HUES48 (cell line): ENCODE data around the gene BRK1.
"Not testable (repeated sequence)": the region's sequence is repeated elsewhere in the genome, so short reads cannot be mapped to it uniquely, and the experiment has no call there.

Source experiments
- H3K27ac ChIP-seq: one replicate; pipeline ENCODE4 v1.7.0; 2013; ENCODE audit warnings: low read depth, low read length, inconsistent platforms
- H3K27me3 ChIP-seq: 2 replicates; pipeline ENCODE4 v1.6.1; 2013; ENCODE audit warnings: mild to moderate bottlenecking, low read length; ENCODE audit not compliant: control insufficient read depth, insufficient read depth
- H3K36me3 ChIP-seq: 2 replicates; pipeline ENCODE4 v1.6.1; 2013; ENCODE audit warnings: low read length; ENCODE audit not compliant: control insufficient read depth, insufficient read depth
- H3K4me1 ChIP-seq: 2 replicates; pipeline ENCODE4 v1.6.1; 2013; ENCODE audit warnings: mild to moderate bottlenecking, low read length; ENCODE audit not compliant: control insufficient read depth, insufficient read depth
- H3K4me3 ChIP-seq: 2 replicates; pipeline ENCODE4 v1.5.1; 2013; ENCODE audit warnings: mild to moderate bottlenecking, low read depth, low read length
- H3K9ac ChIP-seq: 2 replicates; pipeline ENCODE4 v1.6.1; 2013; ENCODE audit warnings: mild to moderate bottlenecking, low read depth, low read length, moderate library complexity
- H3K9me3 ChIP-seq: 2 replicates; pipeline ENCODE4 v1.6.1; 2013; ENCODE audit warnings: low read length; ENCODE audit not compliant: control insufficient read depth, insufficient read depth

Gene BRK1

DNA sequence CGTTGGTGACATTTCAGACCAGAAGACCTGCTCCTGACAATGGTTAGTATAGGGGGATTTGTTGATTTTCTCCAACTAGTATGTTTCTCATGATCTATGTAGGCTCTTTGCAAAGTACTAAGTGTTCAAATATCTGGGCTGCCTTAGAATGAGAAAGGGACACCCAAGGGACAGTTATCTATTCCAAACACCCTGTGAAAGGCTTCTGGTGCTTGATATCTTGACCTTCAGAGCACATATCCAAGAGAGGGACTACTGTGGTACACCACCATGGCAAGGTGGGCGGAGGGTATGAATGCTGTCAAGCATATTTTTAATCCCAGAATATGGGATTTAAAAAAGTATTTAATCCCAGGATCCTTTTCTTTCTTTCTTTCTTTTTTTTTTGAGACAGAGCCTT is 8.6 kb upstream of the BRK1 start:
- H3K9ac ChIP-seq: no peak overlapping the region
- H3K27me3 ChIP-seq: no peaks in the 10 kb centered on the region
- H3K4me1 ChIP-seq: no peaks in the 10 kb centered on the region

GRCh38 chr3:10108091-10108490 is 7.4 kb upstream of the BRK1 start, which contains the start of gene FANCD2OS:
FANCD2OS (minus strand) TSS chr3:10108255; CDS start chr3:10104774, 3,481 bp downstream.
- Histone ChIP-seq H3K4me3 (no peak within 1 kb of the TSS), H3K27ac (no peak within 1 kb of the TSS), H3K4me1 (no peaks in the 10 kb centered on the region), H3K36me3 (no peaks in the 10 kb centered on the region; the same call in 1 of the 2 replicates), H3K9ac (no peak within 1 kb of the TSS), H3K27me3 (no peaks in the 10 kb centered on the region), H3K9me3 (no peaks in the 10 kb centered on the region)

More for the DNA sequence above, 8.6 kb upstream of the BRK1 start:
- no peak overlapping the region for H3K4me3 ChIP-seq
- H3K9me3 ChIP-seq: no peaks in the 10 kb centered on the region
- no peak overlapping the region for H3K27ac ChIP-seq
- peaks cover 3% of the 10 kb centered on the region for H3K36me3 ChIP-seq

- no peaks in the 10 kb centered on the region for H3K27me3 ChIP-seq
- H3K36me3 ChIP-seq: peaks cover 15% of the 10 kb centered on the region
- peak overlapping the region; percentile 89 for H3K4me3 ChIP-seq
- H3K27ac ChIP-seq: no peak overlapping the region
- no peaks in the 10 kb centered on the region for H3K9me3 ChIP-seq
- H3K4me1 ChIP-seq: no peaks in the 10 kb centered on the region
- peak overlapping the region; percentile 66 for H3K9ac ChIP-seq
Observed at GRCh38 chr3:10116138-10116460, 624 bp downstream of the BRK1 start.

DNA sequence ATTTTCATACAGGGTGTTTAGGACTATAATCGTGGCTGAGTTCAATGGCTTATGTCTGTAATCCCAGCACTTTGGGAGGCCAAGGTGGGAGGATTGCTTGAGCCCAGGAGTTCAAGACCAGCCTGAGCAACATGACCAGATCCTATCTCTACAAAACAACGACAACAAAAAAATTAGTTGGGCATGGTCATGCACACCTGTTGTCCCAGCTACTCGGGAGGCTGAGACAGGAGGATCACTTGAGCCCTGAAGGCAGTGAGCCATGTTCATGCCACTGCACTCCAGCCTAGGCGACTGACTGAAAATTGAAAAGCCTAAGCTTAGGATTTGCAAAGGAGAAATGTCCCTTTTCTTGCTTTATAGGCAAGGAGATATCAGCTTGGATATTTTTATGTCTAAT is 1.5 kb downstream of the BRK1 start:
- Histone ChIP-seq H3K27ac (no peak overlapping the region), H3K27me3 (no peaks in the 10 kb centered on the region), H3K9me3 (no peaks in the 10 kb centered on the region), H3K4me3 (peak overlapping the region; percentile 89; the same call in 1 of the 2 replicates), H3K9ac (no peak overlapping the region), H3K36me3 (peaks cover 20% of the 10 kb centered on the region), H3K4me1 (no peaks in the 10 kb centered on the region)

DNA sequence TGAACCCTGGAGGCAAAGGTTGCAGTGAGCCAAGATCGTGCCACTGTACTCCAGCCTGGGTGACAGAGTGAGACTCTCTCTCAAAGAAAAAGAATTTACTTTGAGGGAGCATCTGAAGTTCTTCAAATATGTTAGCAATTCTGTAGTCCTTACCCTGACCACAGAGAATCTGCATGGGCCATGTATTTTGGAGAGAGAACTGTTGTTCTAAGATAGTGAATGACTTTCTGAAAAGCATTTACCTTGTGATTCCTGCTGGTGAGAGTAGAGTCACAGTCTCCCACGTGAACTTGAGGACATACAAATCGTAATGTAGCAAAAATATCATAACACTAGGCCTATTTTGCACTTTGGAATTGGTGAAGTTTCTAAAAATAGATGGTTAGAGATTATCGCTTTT is 3.9 kb downstream of the BRK1 start:
- H3K27me3 ChIP-seq: no peaks in the 10 kb centered on the region
- H3K4me3 ChIP-seq: no peak overlapping the region
- no peaks in the 10 kb centered on the region for H3K9me3 ChIP-seq
- H3K4me1 ChIP-seq: no peaks in the 10 kb centered on the region
- H3K36me3 ChIP-seq: peaks cover 24% of the 10 kb centered on the region
- no peak overlapping the region for H3K9ac ChIP-seq
- no peak overlapping the region for H3K27ac ChIP-seq

DNA sequence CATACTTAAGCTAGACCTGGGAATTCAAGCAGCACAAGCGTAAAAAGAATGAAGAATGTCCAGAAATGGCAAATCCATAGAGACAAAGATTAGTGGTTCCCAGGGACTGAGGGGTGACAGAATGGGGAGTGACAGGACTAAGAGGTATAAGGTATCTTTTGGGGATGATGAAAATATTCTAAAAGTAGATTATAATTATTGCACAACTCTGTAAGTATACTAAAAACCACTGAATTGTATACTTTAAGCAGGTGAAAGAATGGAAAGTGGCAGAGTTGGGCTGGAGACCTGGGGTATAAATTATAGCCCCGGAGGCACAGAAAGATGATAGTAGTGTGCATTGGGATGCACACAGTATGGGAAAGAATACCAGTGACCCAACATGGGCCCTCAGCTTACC is 5.6 kb downstream of the BRK1 start:
- H3K9ac ChIP-seq: no peak overlapping the region
- H3K4me3 ChIP-seq: no peak overlapping the region
- no peaks in the 10 kb centered on the region for H3K27me3 ChIP-seq
- no peak overlapping the region for H3K27ac ChIP-seq
- peaks cover 39% of the 10 kb centered on the region for H3K36me3 ChIP-seq
- no peaks in the 10 kb centered on the region for H3K4me1 ChIP-seq
- no peaks in the 10 kb centered on the region for H3K9me3 ChIP-seq

DNA sequence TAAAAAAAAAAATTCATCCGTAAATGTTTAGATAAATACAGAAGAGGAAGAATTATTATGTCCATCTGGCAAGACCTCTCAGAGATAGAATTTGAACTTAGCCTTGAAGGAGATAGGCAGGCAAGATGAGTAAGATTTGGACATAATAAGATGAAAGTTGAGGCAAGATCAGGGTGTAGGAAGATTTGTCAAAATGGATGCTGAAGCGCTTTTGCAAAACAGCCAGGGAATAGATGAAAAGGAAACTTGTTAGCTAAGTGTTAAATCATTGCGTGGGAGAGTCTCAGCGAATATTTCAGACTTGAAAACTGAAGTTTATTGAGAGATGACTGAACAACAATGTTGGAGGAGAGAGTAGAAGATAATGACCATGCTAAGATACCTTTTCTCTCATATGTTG is 7.2 kb downstream of the BRK1 start:
- no peak overlapping the region for H3K9ac ChIP-seq
- H3K27ac ChIP-seq: no peak overlapping the region
- peaks cover 53% of the 10 kb centered on the region for H3K36me3 ChIP-seq
- no peaks in the 10 kb centered on the region for H3K4me1 ChIP-seq
- no peaks in the 10 kb centered on the region for H3K27me3 ChIP-seq
- H3K9me3 ChIP-seq: no peaks in the 10 kb centered on the region
- no peak overlapping the region for H3K4me3 ChIP-seq

DNA sequence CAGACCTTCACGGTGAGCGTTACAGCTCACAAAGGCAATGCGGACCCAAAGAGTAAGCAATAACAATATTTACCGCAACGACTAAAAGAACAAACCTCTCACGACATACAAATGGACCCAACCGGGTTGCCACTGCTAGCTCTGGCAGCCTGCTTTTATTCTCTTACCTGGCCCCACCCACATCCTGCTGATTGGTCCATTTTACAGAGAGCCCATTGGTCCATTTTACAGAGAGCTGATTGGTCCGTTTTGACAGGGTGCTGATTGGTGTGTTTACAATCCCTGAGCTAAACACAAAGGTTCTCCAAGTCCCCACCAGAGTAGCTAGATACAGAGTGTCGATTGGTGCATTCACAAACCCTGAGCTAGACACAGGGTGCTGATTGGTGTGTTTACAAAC is 20.4 kb downstream of the BRK1 start:
- H3K9ac ChIP-seq, H3K4me1 ChIP-seq, H3K27me3 ChIP-seq, H3K4me3 ChIP-seq, H3K36me3 ChIP-seq, H3K9me3 ChIP-seq, H3K27ac ChIP-seq: not testable (repeated sequence)

DNA sequence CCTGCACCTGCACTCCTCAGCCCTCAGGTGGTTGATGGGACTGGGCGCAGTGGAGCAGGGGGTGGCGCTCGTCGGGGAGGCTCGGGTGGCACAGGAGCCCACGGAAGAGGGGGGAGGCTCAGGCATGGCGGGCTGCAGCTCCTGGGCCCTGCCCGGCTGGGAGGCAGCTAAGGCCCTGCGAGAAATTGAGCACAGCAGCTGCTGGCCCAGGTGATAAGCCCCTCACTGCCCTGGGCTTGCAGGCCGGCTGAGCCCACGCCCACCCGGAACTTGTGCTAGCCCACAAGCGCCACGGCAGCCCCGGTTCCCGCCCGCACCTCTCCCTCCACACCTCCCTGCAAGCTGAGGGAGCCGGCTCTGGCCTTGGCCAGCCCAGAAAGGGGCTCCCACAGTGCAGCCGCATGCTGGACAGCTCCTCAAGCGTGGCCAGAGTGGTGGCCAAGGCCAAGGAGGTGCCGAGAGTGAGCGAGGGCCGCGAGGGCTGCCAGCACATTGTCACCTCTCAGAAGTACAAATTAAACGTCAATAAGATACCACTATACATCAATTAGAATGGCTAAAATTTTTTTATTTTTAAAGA is 21.0 kb downstream of the BRK1 start:
- Histone ChIP-seq H3K27me3 (no peaks in the 10 kb centered on the region), H3K4me1 (no peaks in the 10 kb centered on the region), H3K27ac (no peak overlapping the region), H3K4me3 (no peak overlapping the region), H3K9ac (no peak overlapping the region), H3K9me3 (no peaks in the 10 kb centered on the region), H3K36me3 (no peaks in the 10 kb centered on the region)

- H3K4me3 ChIP-seq: no peak overlapping the region
- no peak overlapping the region for H3K9ac ChIP-seq
- no peaks in the 10 kb centered on the region for H3K36me3 ChIP-seq
- no peaks in the 10 kb centered on the region for H3K4me1 ChIP-seq
- no peak overlapping the region for H3K27ac ChIP-seq
- no peaks in the 10 kb centered on the region for H3K9me3 ChIP-seq
- H3K27me3 ChIP-seq: no peaks in the 10 kb centered on the region
Observed at GRCh38 chr3:10137178-10137577, 21.7 kb downstream of the BRK1 start.

GRCh38 chr3:10140996-10141546 is 25.6 kb downstream of the BRK1 start:
- H3K4me3 ChIP-seq: peak overlapping the region; percentile 79
- H3K4me1 ChIP-seq: no peaks in the 10 kb centered on the region; the same call in 1 of the 2 replicates
- no peaks in the 10 kb centered on the region for H3K9me3 ChIP-seq
- H3K36me3 ChIP-seq: peaks cover 13% of the 10 kb centered on the region; the same call in 1 of the 2 replicates
- H3K27me3 ChIP-seq: no peaks in the 10 kb centered on the region
- H3K27ac ChIP-seq: no peak overlapping the region
- no peak overlapping the region for H3K9ac ChIP-seq
